Tibial artery (tissue), 4 donors: ENCODE data around the gene UCHL1.

ENCODE experiments used
- DNase-seq, 2 donors: peaks; one replicate each; pipeline ENCODE4 v3.0.0-alpha.2; 2019
- H3K27ac ChIP-seq, 2 donors: fragments of 200-600 bp; sonication (generic) in 1 of 2; 1 replicate in 1 of 2; 2 replicates in 1 of 2; pipeline ENCODE4 v1.5.1; 2018 to 2019; ENCODE audit warnings: mild to moderate bottlenecking in 1 of 2
- H3K27me3 ChIP-seq, 2 donors: fragments of 200-600 bp; sonication (generic) in 1 of 2; one replicate each; pipeline versions ENCODE4 v1.5.1 to v1.6.0; 2016 to 2019
- H3K36me3 ChIP-seq, 3 donors: fragments of 200-600 bp; sonication (generic) in 2 of 3; one replicate each; pipeline ENCODE4 v1.5.1; 2016 to 2019; ENCODE audit warnings: mild to moderate bottlenecking in 2 of 3
- H3K4me1 ChIP-seq, 4 donors: fragments of 200-600 bp; sonication (generic) in 2 of 4; 1 replicate in 3 of 4; 2 replicates in 1 of 4; pipeline ENCODE4 v1.5.1; 2016 to 2019
- H3K4me3 ChIP-seq, 2 donors: fragments of 200-600 bp; sonication (generic) in 1 of 2; 1 replicate in 1 of 2; 2 replicates in 1 of 2; pipeline ENCODE4 v1.5.1; 2018 to 2019; ENCODE audit warnings: mild to moderate bottlenecking in 2 of 2
- H3K9me3 ChIP-seq, 3 donors: fragments of 200-600 bp; sonication (generic) in 1 of 3; one replicate each; pipeline ENCODE4 v1.5.1; 2016 to 2019
- CTCF ChIP-seq, 2 experiments: fragments of 200-600 bp in 1 of 2; fragments of 450-650 bp in 1 of 2; IDR thresholded peaks; one replicate each; pipeline ENCODE4 v1.5.1; 2017 to 2019; ENCODE audit warnings: antibody characterized with exemption in 2 of 2, mild to moderate bottlenecking in 1 of 2, moderate library complexity in 1 of 2
- intact Hi-C: fragments of 100-400 bp; cut with DNase I; formaldehyde crosslinking; loops from one replicate; pipeline ENCODE4 v1.15.0; 2023; ENCODE audit warnings: low total_unique reads

Gene UCHL1

GRCh38 chr4:41215969-41216293 is 40.8 kb upstream of the UCHL1 start:
- H3K4me1 ChIP-seq, result peaks cover 0 to 32% (median 15%) of the 10 kb centered on the region in 4 donors
- no peaks in the 10 kb centered on the region for H3K27me3 ChIP-seq
- H3K36me3 ChIP-seq, result no peaks in the 10 kb centered on the region
- peak overlapping the region; percentile 60 to 61 for H3K4me3 ChIP-seq
- intact Hi-C loops, result loop anchor here (2.0 to 10.0 kb wide), 2 partner anchors 289 to 1161 kb away; partner anchors contain the start of gene N4BP2
- TF ChIP-seq CTCF (IDR thresholded peaks at IDR 0.05), result no peak
- no peak for DNase-seq
- no peaks in the 10 kb centered on the region for H3K9me3 ChIP-seq
- H3K27ac ChIP-seq, result peak overlapping the region; percentile 82

GRCh38 chr4:41216294-41217019 is 40.3 kb upstream of the UCHL1 start:
- DNase-seq, result peak; percentile 40 to 86
- H3K9me3 ChIP-seq, result no peaks in the 10 kb centered on the region
- H3K27me3 ChIP-seq, result no peaks in the 10 kb centered on the region
- H3K4me3 ChIP-seq, result peak overlapping the region; percentile 60 to 61
- H3K4me1 ChIP-seq, result peaks cover 0 to 26% (median 15%) of the 10 kb centered on the region in 4 donors
- H3K36me3 ChIP-seq, result no peaks in the 10 kb centered on the region
- peak overlapping the region; percentile 82 for H3K27ac ChIP-seq
- intact Hi-C loops, result loop anchor here (10.0 kb wide), 1 partner anchor 1162 kb away; the partner anchor contains the start of gene N4BP2
- peak in 1 of 2 experiments; percentile 38 for TF ChIP-seq CTCF (IDR thresholded peaks at IDR 0.05)

- Histone ChIP-seq H3K36me3 (no peaks in the 10 kb centered on the region), H3K27ac (peak overlapping the region; percentile 82), H3K9me3 (no peaks in the 10 kb centered on the region), H3K4me1 (peaks cover 0 to 21% (median 13%) of the 10 kb centered on the region in 4 donors), H3K27me3 (no peaks in the 10 kb centered on the region), H3K4me3 (peak overlapping the region; percentile 60 to 61)
- DNase-seq, result no peak
- TF ChIP-seq CTCF (IDR thresholded peaks at IDR 0.05), result no peak
- intact Hi-C loops, result loop anchor here (10.0 kb wide), 1 partner anchor 1162 kb away; the partner anchor contains the start of gene N4BP2
These were observed 39.8 kb upstream of the UCHL1 start for GRCh38 chr4:41217020-41217333.

GRCh38 chr4:41217374-41217773 is 39.4 kb upstream of the UCHL1 start:
- Histone ChIP-seq H3K4me3 (no peak overlapping the region), H3K27ac (peak overlapping the region; percentile 82), H3K36me3 (no peaks in the 10 kb centered on the region), H3K4me1 (peaks cover 0 to 17% (median 9%) of the 10 kb centered on the region in 4 donors), H3K9me3 (no peaks in the 10 kb centered on the region), H3K27me3 (no peaks in the 10 kb centered on the region)
- no peak for DNase-seq
- TF ChIP-seq CTCF (IDR thresholded peaks at IDR 0.05), result no peak
- intact Hi-C loops, result loop anchor here (10.0 kb wide), 1 partner anchor 1163 kb away; the partner anchor contains the start of gene N4BP2

DNA sequence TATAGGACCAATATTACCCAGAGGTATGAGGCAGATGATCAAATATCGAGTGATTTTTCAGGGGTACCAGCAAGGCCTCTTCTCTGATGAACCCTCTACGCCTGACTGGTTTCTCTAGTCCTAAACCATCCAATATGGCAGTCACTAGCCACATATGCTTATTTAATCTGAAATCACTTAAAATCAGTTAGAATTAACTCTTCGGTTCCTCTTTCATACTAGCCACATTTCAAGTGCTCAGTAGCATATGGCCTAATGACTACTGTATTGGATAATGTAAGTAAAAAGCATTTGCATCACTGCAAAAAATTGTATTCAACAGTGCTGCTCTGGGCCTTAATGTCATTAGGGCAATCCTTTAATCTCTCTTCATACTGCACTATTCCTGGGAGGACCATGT is 38.0 kb upstream of the UCHL1 start:
- Histone ChIP-seq H3K36me3 (no peaks in the 10 kb centered on the region), H3K27ac (no peak overlapping the region), H3K4me1 (peaks cover 0 to 17% (median 8%) of the 10 kb centered on the region in 4 donors), H3K27me3 (no peaks in the 10 kb centered on the region), H3K4me3 (no peak overlapping the region), H3K9me3 (no peaks in the 10 kb centered on the region)
- no peak for DNase-seq
- intact Hi-C loops, result loop anchor here (10.0 kb wide), 1 partner anchor 1164 kb away; the partner anchor contains the start of gene N4BP2
- TF ChIP-seq CTCF (IDR thresholded peaks at IDR 0.05), result no peak
